NCI-H524 treated with DMSO at 0.1 percent for 48 hours (cell line): ENCODE data around the gene TSPEAR.
"Not testable (repeated sequence)": the region's sequence is repeated elsewhere in the genome, so short reads cannot be mapped to it uniquely, and the experiment has no call there.

Experiments
- DNase-seq: peaks from one replicate; lab custom pipeline; 2025; lab: John Stamatoyannopoulos, UW

The TSPEAR gene

GRCh38 chr21:44483288-44484237 is 227.8 kb downstream of the TSPEAR start:
- DNase-seq, result no peak

GRCh38 chr21:44482581-44483287 is 228.6 kb downstream of the TSPEAR start:
- no peak for DNase-seq

GRCh38 chr21:44480200-44481053 is 230.9 kb downstream of the TSPEAR start:
- DNase-seq, result no peak

GRCh38 chr21:44479556-44480199 is 231.7 kb downstream of the TSPEAR start:
- not testable (repeated sequence) for DNase-seq

- DNase-seq, result no peak
Observed at GRCh38 chr21:44478801-44479167, 232.6 kb downstream of the TSPEAR start.

- no peak for DNase-seq
Observed at GRCh38 chr21:44478124-44478800, 233.1 kb downstream of the TSPEAR start.

GRCh38 chr21:44477712-44478111 is 233.7 kb downstream of the TSPEAR start:
- DNase-seq, result no peak

GRCh38 chr21:44477131-44477530 is 234.2 kb downstream of the TSPEAR start:
- no peak for DNase-seq

GRCh38 chr21:44475266-44475845 is 236.0 kb downstream of the TSPEAR start:
- DNase-seq, result no peak

GRCh38 chr21:44473915-44474555 is 237.3 kb downstream of the TSPEAR start:
- no peak for DNase-seq

GRCh38 chr21:44471996-44472395 is 239.4 kb downstream of the TSPEAR start:
- no peak for DNase-seq

- DNase-seq, result no peak
Observed at GRCh38 chr21:44471341-44471740, 240.0 kb downstream of the TSPEAR start.

- no peak for DNase-seq
Observed at GRCh38 chr21:44467859-44468195, 243.5 kb downstream of the TSPEAR start.

GRCh38 chr21:44466996-44467858 is 244.1 kb downstream of the TSPEAR start:
- no peak for DNase-seq

GRCh38 chr21:44466351-44466954 is 244.9 kb downstream of the TSPEAR start:
- no peak for DNase-seq

- DNase-seq, result no peak
Observed at GRCh38 chr21:44464351-44464750, 247.0 kb downstream of the TSPEAR start.

GRCh38 chr21:44463724-44464123 is 247.6 kb downstream of the TSPEAR start:
- DNase-seq, result no peak

- DNase-seq, result no peak
Observed at GRCh38 chr21:44462834-44463200, 248.6 kb downstream of the TSPEAR start.
